Activated CD8-positive, alpha-beta memory T cell treated with anti-CD3 and anti-CD28 coated beads for 1 hour (primary cell): ENCODE measurements around the gene SNX10.
A peak's percentile ranks its signal among the peaks of the same experiment; 100 is the strongest.

ENCODE experiments used
- DNase-seq, 2 donors: peaks; one replicate each; pipeline ENCODE4 v3.0.0-alpha.2; 2020; ENCODE audit warnings: low read depth in 1 of 2; ENCODE audit errors: extremely low read depth in 1 of 2

The SNX10 gene

GRCh38 chr7:26365901-26366275, 74.2 kb downstream of the SNX10 start:
- DNase-seq: no peak

GRCh38 chr7:26367219-26367711, 75.6 kb downstream of the SNX10 start:
- DNase-seq: no peak

GRCh38 chr7:26368542-26368941, 76.9 kb downstream of the SNX10 start:
- DNase-seq: no peak

- no peak for DNase-seq
Observed at GRCh38 chr7:26369593-26369992, 77.9 kb downstream of the SNX10 start.

- DNase-seq: no peak
Observed at GRCh38 chr7:26370011-26370410, 78.3 kb downstream of the SNX10 start.

- DNase-seq: no peak
Observed at GRCh38 chr7:26372249-26372648, 80.6 kb downstream of the SNX10 start.

DNA sequence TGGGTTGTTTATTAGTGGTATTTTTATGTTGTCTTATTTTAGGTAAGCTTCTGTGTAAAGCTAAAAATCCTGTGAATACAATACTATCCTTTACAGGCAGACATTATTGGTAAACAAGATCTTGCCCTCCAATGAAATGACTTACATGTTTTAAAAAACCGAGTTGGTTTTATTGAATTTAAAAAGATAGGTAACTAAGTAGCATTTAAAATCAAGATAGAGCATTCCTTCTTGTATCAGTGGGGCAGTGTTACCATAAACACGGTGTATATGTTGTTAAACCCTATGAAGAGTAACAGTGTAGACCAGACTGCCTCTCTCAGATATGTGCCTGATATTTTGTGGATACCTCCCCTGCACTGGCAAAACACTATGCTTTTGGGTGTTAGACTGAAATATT, 81.0 kb downstream of the SNX10 start:
- no peak for DNase-seq

- DNase-seq: no peak
Observed at GRCh38 chr7:26374647-26375373, 83.1 kb downstream of the SNX10 start.

- DNase-seq: no peak
Observed at GRCh38 chr7:26375726-26376174, 84.1 kb downstream of the SNX10 start.

DNA sequence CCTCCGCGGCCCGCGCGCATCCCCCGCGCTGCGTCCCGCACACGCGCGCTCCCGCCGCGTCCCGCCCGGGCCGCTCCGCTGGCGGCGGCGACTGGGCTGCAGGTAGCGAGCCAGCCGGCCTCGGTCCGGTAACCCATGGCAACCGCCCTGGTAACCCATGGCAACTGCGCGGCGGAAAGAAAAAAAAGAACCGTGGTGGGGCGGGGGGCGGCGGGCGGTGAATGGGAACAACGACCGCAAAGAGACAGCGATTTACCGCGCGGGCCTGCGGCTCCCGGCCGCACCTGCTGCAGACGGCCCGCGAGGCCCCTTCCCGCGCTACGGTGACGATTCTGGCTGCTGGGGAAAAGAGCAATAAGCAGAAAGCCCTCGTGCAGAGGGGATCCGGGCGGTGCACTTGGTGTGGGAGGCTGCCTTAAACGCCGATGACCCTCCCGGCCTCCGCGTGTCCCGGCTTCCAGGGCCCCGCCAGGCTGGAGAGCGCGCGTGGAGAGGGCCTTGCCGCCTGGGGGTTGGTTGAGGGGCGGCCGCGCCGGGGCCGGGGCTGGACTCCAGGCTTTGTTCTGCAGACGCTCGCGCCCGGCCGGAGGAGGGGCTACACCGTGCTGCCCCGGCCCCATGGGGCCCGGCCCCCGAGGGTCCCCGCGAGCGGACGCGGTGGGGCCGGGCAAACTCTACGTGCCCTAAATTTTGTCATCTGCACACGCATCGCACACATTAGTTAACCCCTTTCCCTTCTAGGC, 84.7 kb downstream of the SNX10 start:
- peak in 1 of 2 donors; percentile 20 for DNase-seq

DNA sequence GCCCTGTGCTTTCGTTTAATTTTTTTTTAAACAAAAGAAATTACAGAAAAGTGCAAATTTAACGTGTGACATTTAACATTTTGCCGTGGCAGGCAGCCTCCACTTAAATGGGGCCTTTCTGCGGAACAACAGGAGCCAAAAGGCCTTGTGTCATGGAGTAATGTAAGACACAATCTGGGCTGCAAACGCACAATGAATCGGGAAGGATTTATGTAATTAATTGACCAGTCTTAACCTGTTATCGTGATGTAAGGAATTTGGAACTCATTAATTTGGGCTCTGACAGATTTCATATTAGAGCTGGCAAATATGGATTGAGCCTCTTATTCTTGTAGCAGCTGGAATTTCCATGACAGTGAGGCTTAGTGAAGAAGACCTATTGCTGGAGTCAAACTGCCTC, 86.4 kb downstream of the SNX10 start:
- no peak for DNase-seq

DNA sequence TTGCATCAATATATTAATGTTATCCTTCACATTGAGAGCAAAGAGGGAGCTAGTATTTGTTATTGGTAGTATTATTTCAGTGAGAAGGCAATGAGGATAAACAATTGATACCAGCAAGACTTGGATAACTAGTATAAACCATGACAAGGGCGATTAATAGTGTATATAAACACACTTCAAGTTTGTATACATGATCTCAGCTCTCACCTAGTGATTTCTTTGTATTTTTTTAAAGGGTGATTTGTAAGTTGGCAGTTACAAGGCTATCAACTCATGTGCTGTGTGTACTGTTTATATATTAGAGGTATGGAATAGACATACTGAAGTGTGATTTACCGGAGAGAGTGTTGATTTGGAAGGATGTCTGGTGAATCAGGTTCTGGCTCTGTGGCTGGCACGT, 88.0 kb downstream of the SNX10 start:
- DNase-seq: no peak

DNA sequence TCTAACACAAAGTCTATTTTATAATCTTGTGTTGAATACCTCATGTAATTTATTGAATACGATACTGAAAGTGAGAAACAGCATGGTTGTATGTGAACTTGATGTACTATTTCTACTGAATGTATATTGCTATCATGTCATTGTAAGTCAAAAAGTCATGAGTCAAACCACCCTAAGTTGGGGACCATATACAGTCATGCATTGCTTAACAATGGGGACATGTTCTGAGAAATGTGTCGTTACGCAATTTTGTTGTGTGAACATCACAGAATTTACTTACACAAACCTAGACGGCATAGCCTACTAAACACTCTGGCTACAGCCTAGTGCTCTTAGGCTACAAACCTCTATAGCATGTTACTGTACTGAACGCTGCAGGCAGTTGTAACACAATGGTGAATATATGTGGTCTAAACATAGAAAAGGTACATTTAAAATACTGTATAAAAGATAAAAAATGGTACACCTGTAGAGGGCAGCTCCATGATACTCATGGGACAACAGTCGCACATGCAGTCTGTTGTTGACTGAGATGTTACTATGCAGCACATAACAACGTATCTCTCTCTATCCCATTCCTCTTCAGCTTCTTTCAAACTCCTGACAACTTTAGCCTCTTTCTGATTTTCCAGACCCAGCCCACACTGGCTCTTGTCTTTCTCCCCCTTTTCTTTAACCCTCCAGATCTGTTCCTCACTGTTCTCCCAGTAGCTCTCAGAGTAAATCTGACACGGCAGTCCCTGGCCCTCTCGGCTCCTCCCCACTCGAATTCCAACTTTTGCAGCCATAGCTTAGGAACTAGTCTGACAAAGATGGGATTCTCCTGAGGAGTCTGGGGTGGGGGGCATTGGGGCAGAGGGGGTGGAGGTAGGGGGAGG, 90.1 kb downstream of the SNX10 start:
- DNase-seq: no peak

- no peak for DNase-seq
Observed at GRCh38 chr7:26385240-26385639, 93.6 kb downstream of the SNX10 start.

- no peak for DNase-seq
Observed at GRCh38 chr7:26387731-26388130, 96.1 kb downstream of the SNX10 start.

DNA sequence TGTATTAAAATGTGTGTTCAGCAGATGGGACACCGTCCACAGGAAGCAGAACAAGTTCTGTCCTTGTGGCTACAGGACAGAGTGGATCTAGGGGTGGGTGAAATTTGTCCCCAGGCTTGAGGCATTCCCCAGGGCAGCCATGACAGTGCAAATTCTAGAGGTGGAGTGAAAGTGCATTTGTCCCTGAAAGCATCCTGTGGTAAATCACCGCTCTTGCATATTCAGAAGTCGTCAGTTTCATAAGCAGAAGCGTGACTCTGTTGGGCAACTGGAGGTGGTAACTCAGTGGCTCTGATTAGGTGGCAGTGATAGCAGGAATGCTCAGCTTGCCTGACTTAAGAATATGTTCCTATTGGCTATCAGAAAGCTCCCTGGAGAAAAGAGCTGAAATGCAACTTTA, 96.6 kb downstream of the SNX10 start:
- no peak for DNase-seq

DNA sequence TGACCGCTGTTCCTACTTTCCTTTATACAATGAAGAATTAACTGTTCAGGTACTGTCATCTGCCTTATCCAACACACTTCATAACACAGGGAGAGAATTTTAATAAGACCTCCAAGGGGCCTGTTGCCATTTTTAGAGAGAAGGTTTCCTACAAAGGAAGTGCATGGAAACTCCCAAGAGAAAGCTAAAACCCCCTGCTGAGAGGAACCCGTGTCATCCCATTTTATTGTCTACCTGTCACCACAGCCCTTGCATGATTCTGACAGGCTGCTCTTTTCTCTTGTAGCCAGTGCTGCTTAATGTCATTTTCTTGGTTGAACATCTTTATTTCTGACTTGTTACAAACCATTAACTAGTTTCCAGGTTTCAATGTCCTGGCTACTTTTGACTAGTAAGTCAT, 98.4 kb downstream of the SNX10 start:
- DNase-seq: no peak

GRCh38 chr7:26393818-26394217, 102.2 kb downstream of the SNX10 start:
- DNase-seq: no peak

- DNase-seq: no peak
Observed at GRCh38 chr7:26397332-26397731, 105.7 kb downstream of the SNX10 start.

- no peak for DNase-seq
Observed at GRCh38 chr7:26397796-26398426, 106.2 kb downstream of the SNX10 start.

- no peak for DNase-seq
Observed at GRCh38 chr7:26398427-26398755, 106.7 kb downstream of the SNX10 start.
